Mesendoderm (in vitro differentiated cells): ENCODE data around the gene EPB41L2.
"Not testable (repeated sequence)": the region's sequence is repeated elsewhere in the genome, so short reads cannot be mapped to it uniquely, and the experiment has no call there.

Experiments used
- DNase-seq: peaks from one replicate; pipeline ENCODE4 v3.0.0; 2013
- H2AK5ac ChIP-seq: 2 replicates; pipeline ENCODE4 v1.6.1; 2013; ENCODE audit warnings: low read length, inconsistent platforms
- H2BK120ac ChIP-seq: 2 replicates; pipeline ENCODE4 v1.6.1; 2013; ENCODE audit warnings: low read depth, mild to moderate bottlenecking, low read length, moderate library complexity, mixed read lengths
- H2BK15ac ChIP-seq: replicated peaks from 2 replicates; pipeline ENCODE4 v1.6.1; 2013; ENCODE audit warnings: low read depth, mild to moderate bottlenecking, moderate library complexity
- H2BK5ac ChIP-seq: 2 replicates; pipeline ENCODE4 v1.6.1; 2013; ENCODE audit warnings: low read length, inconsistent platforms
- H3K18ac ChIP-seq: 2 replicates; pipeline ENCODE4 v1.6.1; 2013; ENCODE audit warnings: mild to moderate bottlenecking, low read length, mixed read lengths
- H3K23ac ChIP-seq: one replicate; pipeline ENCODE4 v1.6.1; 2013; ENCODE audit warnings: low read length
- H3K27ac ChIP-seq: 2 replicates; pipeline ENCODE4 v1.5.1; 2013; ENCODE audit warnings: low read depth, mild to moderate bottlenecking, inconsistent platforms, low read length, moderate library complexity
- H3K27me3 ChIP-seq: 2 replicates; pipeline ENCODE4 v1.6.1; 2013; ENCODE audit warnings: low read length, control low read depth, mild to moderate bottlenecking, inconsistent platforms; ENCODE audit not compliant: insufficient read depth, poor library complexity
- H3K36me3 ChIP-seq: 2 replicates; pipeline ENCODE4 v1.6.1; 2013; ENCODE audit warnings: low read length, inconsistent platforms; ENCODE audit not compliant: control insufficient read depth, insufficient read depth
- H3K4ac ChIP-seq: one replicate; pipeline ENCODE4 v1.6.1; 2013; ENCODE audit warnings: low read depth, mild to moderate bottlenecking, low read length, moderate library complexity
- H3K4me1 ChIP-seq: 2 replicates; pipeline ENCODE4 v1.6.1; 2013; ENCODE audit warnings: low read depth, low read length, inconsistent platforms; ENCODE audit not compliant: control insufficient read depth
- H3K4me2 ChIP-seq: 2 replicates; pipeline ENCODE4 v1.6.1; 2013; ENCODE audit warnings: low read length
- H3K4me3 ChIP-seq: 2 replicates; pipeline ENCODE4 v1.5.1; 2013; ENCODE audit warnings: mild to moderate bottlenecking, low read length
- H3K56ac ChIP-seq: one replicate; pipeline ENCODE4 v1.6.1; 2013; ENCODE audit warnings: low read length
- H3K79me1 ChIP-seq: 2 replicates; pipeline ENCODE4 v1.6.1; 2013; ENCODE audit warnings: low read length, inconsistent platforms
- H3K79me2 ChIP-seq: 2 replicates; pipeline ENCODE4 v1.6.1; 2013; ENCODE audit warnings: mild to moderate bottlenecking, low read length; ENCODE audit not compliant: control insufficient read depth, insufficient read depth
- H3K9ac ChIP-seq: 2 replicates; pipeline ENCODE4 v1.6.1; 2013; ENCODE audit warnings: low read length, inconsistent platforms
- H4K5ac ChIP-seq: one replicate; pipeline ENCODE4 v1.6.1; 2013; ENCODE audit warnings: low read length
- H4K8ac ChIP-seq: one replicate; pipeline ENCODE4 v1.6.1; 2013; ENCODE audit warnings: low read depth, mild to moderate bottlenecking, control low read depth, low read length, moderate library complexity
- WGBS: extraction: QIAGEN DNeasy Blood & Tissue Kit; methylation state at CpG from one replicate; pipeline ENCODE4 v1.1.7; 2013; ENCODE audit warnings: low lambda C conversion rate, missing lambda C conversion rate; ENCODE audit not compliant: insufficient coverage; ENCODE audit errors: extremely low coverage; 5-methylcytosine and 5-hydroxymethylcytosine counted together

The EPB41L2 gene

DNA sequence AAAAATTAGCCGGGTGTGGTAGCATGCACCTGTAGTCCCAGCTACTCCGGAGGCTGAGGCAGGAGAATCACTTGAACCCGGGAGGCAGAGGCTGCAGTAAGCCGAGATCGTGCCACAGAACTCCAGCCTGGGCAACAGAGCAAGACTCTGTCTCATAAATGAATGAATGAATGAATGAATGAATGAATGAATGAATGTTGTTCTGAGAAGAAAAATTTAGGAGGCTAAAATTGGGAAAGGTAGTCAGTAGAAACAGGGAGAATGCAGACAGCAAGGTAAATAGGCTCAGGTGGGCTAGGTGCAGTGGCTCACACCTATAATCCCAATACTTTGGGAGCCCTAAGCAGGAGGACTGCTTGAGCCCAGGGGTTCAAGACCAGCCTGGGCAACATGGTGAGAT, 75.5 kb downstream of the EPB41L2 start:
- peaks cover 11% of the 10 kb centered on the region for H3K79me2 ChIP-seq
- not testable (repeated sequence) for H3K27ac ChIP-seq, H2BK15ac ChIP-seq, DNase-seq, H3K56ac ChIP-seq, H2BK5ac ChIP-seq, H3K4me3 ChIP-seq, H2BK120ac ChIP-seq, H2AK5ac ChIP-seq, H3K9ac ChIP-seq, H4K8ac ChIP-seq, H3K18ac ChIP-seq, H3K4ac ChIP-seq, H3K4me1 ChIP-seq, H4K5ac ChIP-seq, H3K36me3 ChIP-seq, H3K27me3 ChIP-seq, H3K23ac ChIP-seq, H3K4me2 ChIP-seq
- WGBS = no CpG with 5 or more reads among the region's 5 CpGs
- peaks cover 15% of the 10 kb centered on the region for H3K79me1 ChIP-seq

DNA sequence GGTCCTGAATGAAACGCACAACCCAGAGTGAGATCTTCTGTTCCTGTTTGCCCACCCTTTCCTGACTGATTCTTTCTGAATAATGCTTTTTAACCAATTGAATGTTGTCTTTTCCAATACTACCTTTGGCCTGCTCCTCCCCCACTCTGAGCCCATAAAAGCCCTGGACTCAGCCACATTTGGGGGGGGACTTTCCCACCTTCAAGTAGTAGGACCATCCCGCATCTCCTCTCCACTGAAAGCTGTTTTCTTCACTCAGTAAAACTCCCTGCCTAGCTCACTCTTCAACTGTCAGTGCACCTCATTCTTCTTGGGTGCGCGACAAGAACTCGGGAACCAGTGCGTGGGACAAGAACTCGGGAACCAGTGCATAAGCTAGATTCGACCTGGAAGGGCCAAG, 77.9 kb downstream of the EPB41L2 start:
- Histone ChIP-seq H3K4me1 (no peaks in the 10 kb centered on the region), H3K27me3 (no peaks in the 10 kb centered on the region), H3K79me1 (peaks cover 12% of the 10 kb centered on the region), H3K4me3 (no peak overlapping the region), H3K18ac (no peak overlapping the region), H3K79me2 (peaks cover 9% of the 10 kb centered on the region), H2BK5ac (no peak overlapping the region), H3K36me3 (no peaks in the 10 kb centered on the region), H2BK15ac (no peak overlapping the region), H3K27ac (no peak overlapping the region), H2BK120ac (no peak overlapping the region), H3K23ac (peak overlapping the region; percentile 53), H3K4ac (no peak overlapping the region), H4K8ac (no peak overlapping the region), H3K56ac (no peak overlapping the region), H3K9ac (no peak overlapping the region), H4K5ac (no peak overlapping the region), H2AK5ac (no peak overlapping the region), H3K4me2 (no peak overlapping the region)
- no CpG with 5 or more reads among the region's 8 CpGs for WGBS
- DNase-seq = no peak

GRCh38 chr6:130982941-130983456, 80.0 kb downstream of the EPB41L2 start:
- H3K27me3 ChIP-seq = no peaks in the 10 kb centered on the region
- no peak overlapping the region for H2AK5ac ChIP-seq
- H4K8ac ChIP-seq = no peak overlapping the region
- no peak overlapping the region for H3K4me2 ChIP-seq
- peaks cover 5% of the 10 kb centered on the region for H3K4me1 ChIP-seq
- peaks cover 10% of the 10 kb centered on the region for H3K79me2 ChIP-seq
- no peak overlapping the region for H2BK15ac ChIP-seq
- no peak overlapping the region for H3K9ac ChIP-seq
- WGBS = no CpG with 5 or more reads among the region's 6 CpGs
- H3K79me1 ChIP-seq = peaks cover 18% of the 10 kb centered on the region
- H3K56ac ChIP-seq = no peak overlapping the region
- no peaks in the 10 kb centered on the region for H3K36me3 ChIP-seq
- no peak overlapping the region for H4K5ac ChIP-seq
- H3K4ac ChIP-seq = no peak overlapping the region
- no peak overlapping the region for H2BK5ac ChIP-seq
- no peak overlapping the region for H3K18ac ChIP-seq
- H3K27ac ChIP-seq = no peak overlapping the region
- no peak overlapping the region for H2BK120ac ChIP-seq
- H3K4me3 ChIP-seq = no peak overlapping the region
- no peak for DNase-seq
- no peak overlapping the region for H3K23ac ChIP-seq

DNA sequence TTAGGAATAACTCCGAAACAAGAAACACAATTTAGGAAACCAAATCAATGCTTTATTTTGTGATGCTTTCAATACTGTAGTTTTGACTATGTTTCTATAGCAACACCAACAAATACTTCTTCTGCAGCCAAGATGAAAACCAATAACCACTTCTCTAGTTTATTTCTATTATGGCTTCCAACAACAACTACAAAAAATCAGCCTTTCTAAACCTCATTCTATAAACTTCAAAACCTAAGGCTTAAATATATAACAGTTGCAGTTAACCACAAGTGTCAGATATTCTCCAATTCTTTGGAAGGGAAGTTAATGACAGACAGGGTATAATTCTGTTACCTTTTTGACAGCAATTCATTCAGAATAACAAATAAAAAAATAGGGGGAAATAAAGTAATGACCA, 80.9 kb downstream of the EPB41L2 start:
- H4K8ac ChIP-seq = no peak overlapping the region
- no peak overlapping the region for H2BK15ac ChIP-seq
- no peak overlapping the region for H3K9ac ChIP-seq
- H3K36me3 ChIP-seq = no peaks in the 10 kb centered on the region
- DNase-seq = no peak
- peaks cover 9% of the 10 kb centered on the region for H3K79me2 ChIP-seq
- H3K4me2 ChIP-seq = no peak overlapping the region
- H3K4me3 ChIP-seq = no peak overlapping the region
- H3K4me1 ChIP-seq = peaks cover 5% of the 10 kb centered on the region
- no peak overlapping the region for H2BK5ac ChIP-seq
- H3K79me1 ChIP-seq = peaks cover 19% of the 10 kb centered on the region
- H2AK5ac ChIP-seq = no peak overlapping the region
- no peak overlapping the region for H3K23ac ChIP-seq
- WGBS = no CpG with 5 or more reads among the region's 1 CpG
- H2BK120ac ChIP-seq = no peak overlapping the region
- no peak overlapping the region for H4K5ac ChIP-seq
- no peak overlapping the region for H3K27ac ChIP-seq
- no peak overlapping the region for H3K56ac ChIP-seq
- H3K27me3 ChIP-seq = no peaks in the 10 kb centered on the region
- no peak overlapping the region for H3K18ac ChIP-seq
- H3K4ac ChIP-seq = no peak overlapping the region

DNA sequence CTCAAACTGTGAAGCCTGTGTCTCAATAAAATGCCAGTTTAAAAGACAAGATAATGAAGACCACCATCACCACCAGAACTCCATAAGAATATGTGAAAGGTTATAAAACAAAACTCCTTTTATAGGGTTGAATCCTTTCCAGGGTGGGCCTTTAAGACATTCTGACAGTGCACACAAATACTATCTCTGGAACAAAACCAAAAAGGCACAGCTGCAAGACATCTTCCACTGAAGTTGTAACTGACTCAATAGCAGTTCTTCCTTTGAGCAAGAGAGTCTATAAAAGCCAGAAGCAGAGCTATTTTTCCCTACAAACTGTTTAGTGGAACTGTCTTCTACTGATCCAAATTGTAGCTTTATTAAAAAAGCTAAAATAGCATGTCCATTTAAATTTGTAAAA, 81.6 kb downstream of the EPB41L2 start:
- Histone ChIP-seq H2BK120ac (no peak overlapping the region), H2BK15ac (no peak overlapping the region), H3K56ac (no peak overlapping the region), H3K23ac (no peak overlapping the region), H3K9ac (no peak overlapping the region), H3K36me3 (no peaks in the 10 kb centered on the region), H3K79me1 (peaks cover 21% of the 10 kb centered on the region), H2BK5ac (no peak overlapping the region), H4K5ac (no peak overlapping the region), H3K27ac (no peak overlapping the region), H3K27me3 (no peaks in the 10 kb centered on the region), H3K4me3 (no peak overlapping the region), H2AK5ac (no peak overlapping the region), H3K4me2 (no peak overlapping the region), H3K4me1 (peaks cover 8% of the 10 kb centered on the region), H3K4ac (no peak overlapping the region), H3K18ac (no peak overlapping the region), H3K79me2 (peaks cover 10% of the 10 kb centered on the region), H4K8ac (no peak overlapping the region)
- no peak for DNase-seq

GRCh38 chr6:130980310-130981032, 82.6 kb downstream of the EPB41L2 start:
- H3K4ac ChIP-seq = no peak overlapping the region
- H3K27ac ChIP-seq = no peak overlapping the region
- no peak overlapping the region for H2AK5ac ChIP-seq
- no peak overlapping the region for H3K4me2 ChIP-seq
- H3K79me2 ChIP-seq = peaks cover 10% of the 10 kb centered on the region
- no peak overlapping the region for H2BK120ac ChIP-seq
- no peak for DNase-seq
- H3K36me3 ChIP-seq = no peaks in the 10 kb centered on the region
- peaks cover 21% of the 10 kb centered on the region for H3K79me1 ChIP-seq
- no peak overlapping the region for H4K5ac ChIP-seq
- no peak overlapping the region for H3K56ac ChIP-seq
- H4K8ac ChIP-seq = no peak overlapping the region
- no peak overlapping the region for H3K4me3 ChIP-seq
- H2BK15ac ChIP-seq = no peak overlapping the region
- no CpG with 5 or more reads among the region's 5 CpGs for whole genome bisulfite sequencing
- H3K23ac ChIP-seq = no peak overlapping the region
- no peaks in the 10 kb centered on the region for H3K27me3 ChIP-seq
- H2BK5ac ChIP-seq = no peak overlapping the region
- peak overlapping the region; percentile 18 for H3K18ac ChIP-seq
- H3K9ac ChIP-seq = no peak overlapping the region
- H3K4me1 ChIP-seq = peaks cover 8% of the 10 kb centered on the region
